WTC11 (cell line): ENCODE results near the gene LIN9.

ENCODE experiments used
- CBFB ChIP-seq: sonication (generic); formaldehyde crosslinking; IDR thresholded peaks from 2 replicates; pipeline ENCODE4 v1.8.1; 2022; ENCODE audit warnings: mild to moderate bottlenecking, low read depth, missing genetic modification reagents
- CTCF ChIP-seq: fragments of 200-600 bp; IDR thresholded peaks from 2 replicates; pipeline ENCODE4 v1.8.0; 2022; ENCODE audit warnings: antibody characterized with exemption
- KAT7 ChIP-seq: sonication (generic); formaldehyde crosslinking; IDR thresholded peaks from 2 replicates; pipeline ENCODE4 v1.8.1; 2023; ENCODE audit warnings: missing genetic modification reagents, mild to moderate bottlenecking, borderline replicate concordance
- MAX ChIP-seq: sonication (generic); formaldehyde crosslinking; IDR thresholded peaks from 2 replicates; pipeline ENCODE4 v1.8.0; 2022; ENCODE audit warnings: mild to moderate bottlenecking, missing genetic modification reagents
- STAT6 ChIP-seq: sonication (generic); formaldehyde crosslinking; conservative IDR thresholded peaks from 2 replicates; pipeline ENCODE4 v1.8.1; 2023; ENCODE audit warnings: mild to moderate bottlenecking, low read depth, missing genetic modification reagents, moderate library complexity
- USF1 ChIP-seq: sonication (generic); formaldehyde crosslinking; IDR thresholded peaks from 2 replicates; pipeline ENCODE4 v1.8.0; 2022; ENCODE audit warnings: mild to moderate bottlenecking, missing genetic modification reagents
- USF2 ChIP-seq: sonication (generic); formaldehyde crosslinking; IDR thresholded peaks from 2 replicates; pipeline ENCODE4 v1.8.1; 2023; ENCODE audit warnings: mild to moderate bottlenecking, missing genetic modification reagents, moderate library complexity
- ZNF219 ChIP-seq: sonication (generic); formaldehyde crosslinking; IDR thresholded peaks from 2 replicates; pipeline ENCODE4 v1.8.0; 2023; ENCODE audit warnings: missing genetic modification reagents, mild to moderate bottlenecking, borderline replicate concordance
- ZNF416 ChIP-seq: fragments of 250-450 bp; sonication (Bioruptor Pico); IDR thresholded peaks from 2 replicates; pipeline ENCODE4 v1.9.0; 2021; ENCODE audit warnings: mild to moderate bottlenecking, inconsistent platforms
- ZNF671 ChIP-seq: fragments of 250-450 bp; sonication (Bioruptor Pico); IDR thresholded peaks from 2 replicates; pipeline ENCODE4 v1.8.0; 2021; ENCODE audit warnings: mild to moderate bottlenecking

- TF ChIP-seq MAX (CRISPR knock-in tag) (no peak), STAT6 (CRISPR knock-in tag) (no peak), CTCF (no peak), ZNF671 (no peak), USF1 (CRISPR knock-in tag) (no peak), ZNF416 (CRISPR knock-in tag) (no peak), USF2 (no peak), KAT7 (CRISPR knock-in tag) (no peak), ZNF219 (no peak), CBFB (no peak)
These were observed 44.9 kb upstream of the LIN9 start for GRCh38 chr1:226353698-226354525.
